DOHH2 (cell line): ENCODE data around the gene ASPN.

Experiments
- H3F3A ChIP-seq: fragments of 200-600 bp; sonication (generic), shearing (Covaris generic); 2 replicates; pipeline ENCODE4 v1.6.0; 2016; ENCODE audit warnings: antibody characterized with exemption, mild to moderate bottlenecking; ENCODE audit not compliant: control insufficient read depth, insufficient read depth
- H3K27ac ChIP-seq: fragments of 200-600 bp; sonication (generic); 2 replicates; pipeline ENCODE4 v1.5.1; 2014; ENCODE audit warnings: low read depth, mild to moderate bottlenecking, low read length, moderate library complexity
- H3K27me3 ChIP-seq: fragments of 200-600 bp; sonication (generic); 2 replicates; pipeline ENCODE4 v1.6.1; 2014; ENCODE audit warnings: mild to moderate bottlenecking, low read length, mixed read lengths; ENCODE audit not compliant: control insufficient read depth
- H3K36me3 ChIP-seq: fragments of 200-600 bp; sonication (generic); 2 replicates; pipeline ENCODE4 v1.6.1; 2014; ENCODE audit warnings: mild to moderate bottlenecking, low read length, moderate library complexity, mixed read lengths; ENCODE audit not compliant: control insufficient read depth
- H3K4me1 ChIP-seq: fragments of 200-600 bp; sonication (generic); 2 replicates; pipeline ENCODE4 v1.6.1; 2014; ENCODE audit warnings: mild to moderate bottlenecking, low read length, mixed read lengths; ENCODE audit not compliant: control insufficient read depth
- H3K4me2 ChIP-seq: fragments of 200-600 bp; sonication (generic); 2 replicates; pipeline ENCODE4 v1.6.0; 2014; ENCODE audit warnings: mild to moderate bottlenecking, low read length, moderate library complexity
- H3K4me3 ChIP-seq: fragments of 200-600 bp; sonication (generic); 2 replicates; pipeline ENCODE4 v1.5.1; 2014; ENCODE audit warnings: mild to moderate bottlenecking, low read length, mixed read lengths
- H3K79me2 ChIP-seq: fragments of 200-600 bp; sonication (generic); 2 replicates; pipeline ENCODE4 v1.6.1; 2014; ENCODE audit warnings: mild to moderate bottlenecking, low read length, mixed read lengths; ENCODE audit not compliant: control insufficient read depth
- H3K9me2 ChIP-seq: fragments of 200-600 bp; sonication (generic); replicated peaks from 2 replicates; pipeline ENCODE4 v1.6.1; 2014; ENCODE audit warnings: mild to moderate bottlenecking, low read length, mixed read lengths; ENCODE audit not compliant: control insufficient read depth
- H3K9me3 ChIP-seq: fragments of 200-600 bp; sonication (generic); 2 replicates; pipeline ENCODE4 v1.6.1; 2014; ENCODE audit warnings: antibody characterized with exemption, low read length, mixed read lengths; ENCODE audit not compliant: control insufficient read depth, insufficient read depth
- H4K20me1 ChIP-seq: fragments of 200-600 bp; sonication (generic); 2 replicates; pipeline ENCODE4 v1.6.0; 2014; ENCODE audit warnings: low read depth, mild to moderate bottlenecking, antibody characterized with exemption, low read length, moderate library complexity; ENCODE audit not compliant: control insufficient read depth, insufficient read depth
- EZH2phosphoT487 ChIP-seq: fragments of 200-600 bp; sonication (generic); IDR thresholded peaks from 2 replicates; pipeline ENCODE4 v1.6.1; 2017; ENCODE audit warnings: borderline replicate concordance, mild to moderate bottlenecking, antibody characterized with exemption, low read length, moderate library complexity, mixed read lengths
- TF ChIP-seq, protein P1 (sequence below): fragments of 200-600 bp; sonication (generic); IDR thresholded peaks from one replicate; pipeline ENCODE4 v1.5.1; 2014; ENCODE audit warnings: antibody characterized with exemption, mild to moderate bottlenecking, low read depth, low read length; ENCODE audit not compliant: poor library complexity, severe bottlenecking

Gene ASPN

DNA sequence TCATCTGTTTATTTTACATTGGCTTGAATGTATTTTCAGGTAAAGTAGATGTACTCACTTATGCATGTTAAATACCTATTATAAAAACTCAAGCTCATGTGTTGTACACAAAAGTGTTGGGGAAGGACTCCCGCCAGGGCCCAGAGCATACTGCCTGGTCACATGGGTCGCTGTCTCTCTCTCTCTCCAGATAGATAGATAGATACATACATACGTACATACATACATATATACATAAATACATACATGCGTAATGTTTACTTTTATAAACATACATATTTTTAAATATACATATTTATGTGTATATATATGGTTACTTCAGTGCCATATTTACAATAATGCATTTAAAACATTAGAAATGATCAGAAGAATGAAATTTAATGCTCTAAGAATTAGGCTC, 24.7 kb downstream of the ASPN start:
- Histone ChIP-seq H3K9me3 (no peaks in the 10 kb centered on the region), H3K4me1 (no peaks in the 10 kb centered on the region), H3K27ac (no peak overlapping the region), H3K79me2 (no peaks in the 10 kb centered on the region), H3K4me2 (no peak overlapping the region), H4K20me1 (no peaks in the 10 kb centered on the region), H3K4me3 (no peak overlapping the region), H3F3A (no peaks in the 10 kb centered on the region), H3K36me3 (no peaks in the 10 kb centered on the region), H3K9me2 (no peaks in the 10 kb centered on the region), H3K27me3 (no peaks in the 10 kb centered on the region)
- TF ChIP-seq, protein P1, sequence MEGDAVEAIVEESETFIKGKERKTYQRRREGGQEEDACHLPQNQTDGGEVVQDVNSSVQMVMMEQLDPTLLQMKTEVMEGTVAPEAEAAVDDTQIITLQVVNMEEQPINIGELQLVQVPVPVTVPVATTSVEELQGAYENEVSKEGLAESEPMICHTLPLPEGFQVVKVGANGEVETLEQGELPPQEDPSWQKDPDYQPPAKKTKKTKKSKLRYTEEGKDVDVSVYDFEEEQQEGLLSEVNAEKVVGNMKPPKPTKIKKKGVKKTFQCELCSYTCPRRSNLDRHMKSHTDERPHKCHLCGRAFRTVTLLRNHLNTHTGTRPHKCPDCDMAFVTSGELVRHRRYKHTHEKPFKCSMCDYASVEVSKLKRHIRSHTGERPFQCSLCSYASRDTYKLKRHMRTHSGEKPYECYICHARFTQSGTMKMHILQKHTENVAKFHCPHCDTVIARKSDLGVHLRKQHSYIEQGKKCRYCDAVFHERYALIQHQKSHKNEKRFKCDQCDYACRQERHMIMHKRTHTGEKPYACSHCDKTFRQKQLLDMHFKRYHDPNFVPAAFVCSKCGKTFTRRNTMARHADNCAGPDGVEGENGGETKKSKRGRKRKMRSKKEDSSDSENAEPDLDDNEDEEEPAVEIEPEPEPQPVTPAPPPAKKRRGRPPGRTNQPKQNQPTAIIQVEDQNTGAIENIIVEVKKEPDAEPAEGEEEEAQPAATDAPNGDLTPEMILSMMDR = no peak
- no peak for TF ChIP-seq EZH2phosphoT487

DNA sequence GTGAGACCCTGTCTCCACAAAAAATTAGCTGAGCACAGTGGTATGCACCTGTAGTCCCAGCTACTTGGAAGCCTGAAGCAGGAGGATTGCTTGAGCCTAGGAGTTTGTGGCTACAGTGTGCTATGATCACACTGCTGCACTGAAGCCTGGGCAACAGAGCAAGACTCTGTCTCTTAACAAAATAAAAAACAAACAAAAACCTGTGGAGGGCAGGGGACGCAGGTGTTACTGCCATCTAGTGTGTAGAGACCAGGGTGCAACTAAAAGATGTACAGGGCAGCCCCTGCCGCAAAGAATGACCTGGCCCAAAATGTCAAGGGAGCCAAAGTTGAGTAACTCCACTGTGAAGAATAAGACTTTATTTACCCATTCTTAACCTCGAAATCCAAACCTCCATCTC, 27.1 kb downstream of the ASPN start:
- no peaks in the 10 kb centered on the region for H3K79me2 ChIP-seq
- no peaks in the 10 kb centered on the region for H3K9me3 ChIP-seq
- H3K27ac ChIP-seq = no peak overlapping the region
- H3K4me1 ChIP-seq = no peaks in the 10 kb centered on the region
- H3K27me3 ChIP-seq = no peaks in the 10 kb centered on the region
- H3K9me2 ChIP-seq = no peaks in the 10 kb centered on the region
- no peaks in the 10 kb centered on the region for H4K20me1 ChIP-seq
- no peak overlapping the region for H3K4me3 ChIP-seq
- TF ChIP-seq, protein P1 = peak; percentile 60
- TF ChIP-seq EZH2phosphoT487 = no peak
- no peak overlapping the region for H3K4me2 ChIP-seq
- no peaks in the 10 kb centered on the region for H3K36me3 ChIP-seq
- H3F3A ChIP-seq = no peaks in the 10 kb centered on the region

DNA sequence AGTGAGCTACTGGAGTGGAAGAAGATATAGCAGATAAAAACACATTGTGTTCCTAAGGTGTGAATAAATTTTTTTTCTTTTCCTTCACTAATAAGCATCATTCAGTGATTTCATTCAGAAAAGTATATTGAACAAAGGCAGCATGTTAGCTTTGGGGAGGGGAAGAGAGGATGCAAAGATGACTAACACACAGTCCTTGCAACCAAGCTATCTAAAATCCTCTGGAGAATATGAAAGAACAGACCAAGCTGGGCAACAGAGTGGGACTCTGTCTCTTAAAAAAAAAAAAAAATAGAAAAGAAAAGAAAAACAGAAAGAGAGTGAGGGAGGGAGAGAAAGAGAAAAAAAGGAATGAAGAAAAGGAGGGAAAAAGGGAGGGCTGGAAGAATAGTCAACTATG, 35.8 kb downstream of the ASPN start:
- Histone ChIP-seq H3K4me2 (no peak overlapping the region), H3K9me2 (no peaks in the 10 kb centered on the region), H3K27ac (no peak overlapping the region), H3K79me2 (no peaks in the 10 kb centered on the region), H3K27me3 (no peaks in the 10 kb centered on the region), H4K20me1 (no peaks in the 10 kb centered on the region), H3K4me1 (no peaks in the 10 kb centered on the region), H3K4me3 (no peak overlapping the region), H3K36me3 (no peaks in the 10 kb centered on the region), H3F3A (no peaks in the 10 kb centered on the region), H3K9me3 (no peaks in the 10 kb centered on the region)
- no peak for TF ChIP-seq EZH2phosphoT487

DNA sequence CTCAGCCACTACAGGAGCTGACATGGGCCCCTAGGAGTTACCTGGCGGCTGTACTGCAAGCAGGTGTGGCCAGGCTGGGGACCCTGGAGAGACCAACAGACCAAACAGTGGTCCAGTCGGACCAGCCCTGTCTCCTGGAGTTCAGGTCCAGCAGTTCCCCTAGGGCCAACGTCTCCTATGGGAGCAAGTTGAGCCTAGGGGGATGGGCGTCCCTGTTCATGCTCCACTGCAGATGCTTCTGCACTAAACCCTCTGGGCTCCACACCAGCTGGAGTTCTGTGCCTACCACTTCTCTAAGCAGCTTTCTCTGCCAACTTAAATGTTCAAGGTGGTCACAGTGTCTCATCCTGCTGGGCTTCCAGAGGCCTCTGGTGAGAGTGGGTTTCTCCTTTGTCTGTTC, 37.5 kb downstream of the ASPN start:
- no peaks in the 10 kb centered on the region for H3K9me2 ChIP-seq
- H3K4me2 ChIP-seq = no peak overlapping the region
- H3K9me3 ChIP-seq = no peaks in the 10 kb centered on the region
- H3K36me3 ChIP-seq = no peaks in the 10 kb centered on the region
- H4K20me1 ChIP-seq = no peaks in the 10 kb centered on the region
- TF ChIP-seq, protein P1 = no peak
- TF ChIP-seq EZH2phosphoT487 = no peak
- H3F3A ChIP-seq = no peaks in the 10 kb centered on the region
- H3K4me3 ChIP-seq = no peak overlapping the region
- H3K79me2 ChIP-seq = no peaks in the 10 kb centered on the region
- no peaks in the 10 kb centered on the region for H3K27me3 ChIP-seq
- no peaks in the 10 kb centered on the region for H3K4me1 ChIP-seq
- H3K27ac ChIP-seq = no peak overlapping the region
